HEK293 (cell line): ENCODE data around the gene ZNF565.
A peak's percentile ranks its signal among the peaks of the same experiment; 100 is the strongest.

Source experiments
- KLF16 ChIP-seq: fragments of 450-650 bp; formaldehyde crosslinking; IDR thresholded peaks from 2 replicates; pipeline ENCODE4 v1.5.1; 2017; ENCODE audit warnings: missing biosample characterization, missing genetic modification characterization
- MZF1 ChIP-seq: fragments of 450-650 bp; formaldehyde crosslinking; IDR thresholded peaks from 2 replicates; pipeline ENCODE4 v1.5.1; 2017; ENCODE audit warnings: missing biosample characterization, missing genetic modification characterization, borderline replicate concordance
- OSR2 ChIP-seq: fragments of 450-650 bp; formaldehyde crosslinking; IDR thresholded peaks from 2 replicates; pipeline ENCODE4 v1.5.1; 2016; ENCODE audit warnings: missing biosample characterization, missing genetic modification characterization
- WT1 ChIP-seq: fragments of 450-650 bp; formaldehyde crosslinking; IDR thresholded peaks from 2 replicates; pipeline ENCODE4 v1.5.1; 2016; ENCODE audit warnings: missing biosample characterization, missing genetic modification characterization
- ZBTB17 ChIP-seq: fragments of 450-650 bp; formaldehyde crosslinking; IDR thresholded peaks from 2 replicates; pipeline ENCODE4 v1.5.1; 2016; ENCODE audit warnings: missing biosample characterization, missing genetic modification characterization
- ZBTB49 ChIP-seq: fragments of 450-650 bp; formaldehyde crosslinking; IDR thresholded peaks from 2 replicates; pipeline ENCODE4 v1.5.1; 2016; ENCODE audit warnings: missing biosample characterization, missing genetic modification characterization, low read depth
- ZFP3 ChIP-seq: fragments of 450-650 bp; formaldehyde crosslinking; IDR thresholded peaks from 2 replicates; pipeline ENCODE4 v1.5.1; 2016; ENCODE audit warnings: low read depth, missing biosample characterization, missing genetic modification characterization
- ZNF112 ChIP-seq: fragments of 450-650 bp; formaldehyde crosslinking; IDR thresholded peaks from 2 replicates; pipeline ENCODE4 v1.5.0; 2017; ENCODE audit warnings: missing biosample characterization, missing genetic modification characterization
- ZNF202 ChIP-seq: fragments of 450-650 bp; formaldehyde crosslinking; IDR thresholded peaks from 2 replicates; pipeline ENCODE4 v1.5.1; 2016; ENCODE audit warnings: missing biosample characterization, missing genetic modification characterization, borderline replicate concordance
- ZNF266 ChIP-seq: fragments of 450-650 bp; formaldehyde crosslinking; IDR thresholded peaks from 2 replicates; pipeline ENCODE4 v1.5.1; 2016; ENCODE audit warnings: missing biosample characterization, missing genetic modification characterization, low read depth
- ZNF280C ChIP-seq: fragments of 450-650 bp; formaldehyde crosslinking; IDR thresholded peaks from 2 replicates; pipeline ENCODE4 v1.5.1; 2016; ENCODE audit warnings: missing biosample characterization, missing genetic modification characterization
- ZNF350 ChIP-seq: fragments of 450-650 bp; formaldehyde crosslinking; IDR thresholded peaks from 2 replicates; pipeline ENCODE4 v1.5.0; 2017; ENCODE audit warnings: missing biosample characterization, mild to moderate bottlenecking, missing genetic modification characterization
- ZNF362 ChIP-seq: fragments of 450-650 bp; formaldehyde crosslinking; IDR thresholded peaks from 2 replicates; pipeline ENCODE4 v1.5.1; 2016; ENCODE audit warnings: missing biosample characterization, missing genetic modification characterization
- ZNF423 ChIP-seq: fragments of 450-650 bp; formaldehyde crosslinking; IDR thresholded peaks from 2 replicates; pipeline ENCODE4 v1.5.1; 2016; ENCODE audit warnings: missing biosample characterization, missing genetic modification characterization
- ZNF521 ChIP-seq: fragments of 450-650 bp; formaldehyde crosslinking; IDR thresholded peaks from 2 replicates; pipeline ENCODE4 v1.5.1; 2017; ENCODE audit warnings: missing biosample characterization, mild to moderate bottlenecking, missing genetic modification characterization
- ZNF530 ChIP-seq: fragments of 450-650 bp; formaldehyde crosslinking; IDR thresholded peaks from 2 replicates; pipeline ENCODE4 v1.5.1; 2016; ENCODE audit warnings: low read depth, missing biosample characterization, missing genetic modification characterization
- ZNF549 ChIP-seq: fragments of 450-650 bp; IDR thresholded peaks from 2 replicates; pipeline ENCODE4 v1.5.1; 2018; ENCODE audit warnings: missing biosample characterization, missing genetic modification characterization, mild to moderate bottlenecking, inconsistent platforms, moderate library complexity
- ZNF558 ChIP-seq: fragments of 450-650 bp; formaldehyde crosslinking; IDR thresholded peaks from 2 replicates; pipeline ENCODE4 v1.5.1; 2016; ENCODE audit warnings: missing biosample characterization, missing genetic modification characterization
- ZNF580 ChIP-seq: fragments of 450-650 bp; formaldehyde crosslinking; IDR thresholded peaks from 2 replicates; pipeline ENCODE4 v1.5.1; 2016; ENCODE audit warnings: missing biosample characterization, missing genetic modification characterization
- ZNF624 ChIP-seq: fragments of 450-650 bp; formaldehyde crosslinking; IDR thresholded peaks from 2 replicates; pipeline ENCODE4 v1.5.1; 2017; ENCODE audit warnings: missing biosample characterization, missing genetic modification characterization
- ZNF660 ChIP-seq: fragments of 450-650 bp; IDR thresholded peaks from 2 replicates; pipeline ENCODE4 v1.5.1; 2018; ENCODE audit warnings: missing biosample characterization, mild to moderate bottlenecking, missing genetic modification characterization
- ZNF776 ChIP-seq: fragments of 450-650 bp; formaldehyde crosslinking; IDR thresholded peaks from 2 replicates; pipeline ENCODE4 v1.5.0; 2017; ENCODE audit warnings: missing biosample characterization, missing genetic modification characterization, borderline replicate concordance
- ZNF777 ChIP-seq: fragments of 450-650 bp; formaldehyde crosslinking; IDR thresholded peaks from 2 replicates; pipeline ENCODE4 v1.5.1; 2017; ENCODE audit warnings: missing biosample characterization, missing genetic modification characterization, borderline replicate concordance
- ZNF791 ChIP-seq: fragments of 450-650 bp; formaldehyde crosslinking; IDR thresholded peaks from 2 replicates; pipeline ENCODE4 v1.5.1; 2016; ENCODE audit warnings: missing biosample characterization, missing genetic modification characterization
- TF ChIP-seq, protein P1 (sequence below): fragments of 450-650 bp; formaldehyde crosslinking; IDR thresholded peaks from 2 replicates; pipeline ENCODE4 v1.5.1; 2016; ENCODE audit warnings: missing biosample characterization, missing genetic modification characterization
- TF ChIP-seq, protein P2 (sequence below): fragments of 450-650 bp; formaldehyde crosslinking; IDR thresholded peaks from 2 replicates; pipeline ENCODE4 v1.5.1; 2016; ENCODE audit warnings: missing biosample characterization, missing genetic modification characterization
- TF ChIP-seq, protein P3 (sequence below): fragments of 450-650 bp; formaldehyde crosslinking; IDR thresholded peaks from 2 replicates; pipeline ENCODE4; 2016; ENCODE audit warnings: missing biosample characterization, missing genetic modification characterization

Gene ZNF565

DNA sequence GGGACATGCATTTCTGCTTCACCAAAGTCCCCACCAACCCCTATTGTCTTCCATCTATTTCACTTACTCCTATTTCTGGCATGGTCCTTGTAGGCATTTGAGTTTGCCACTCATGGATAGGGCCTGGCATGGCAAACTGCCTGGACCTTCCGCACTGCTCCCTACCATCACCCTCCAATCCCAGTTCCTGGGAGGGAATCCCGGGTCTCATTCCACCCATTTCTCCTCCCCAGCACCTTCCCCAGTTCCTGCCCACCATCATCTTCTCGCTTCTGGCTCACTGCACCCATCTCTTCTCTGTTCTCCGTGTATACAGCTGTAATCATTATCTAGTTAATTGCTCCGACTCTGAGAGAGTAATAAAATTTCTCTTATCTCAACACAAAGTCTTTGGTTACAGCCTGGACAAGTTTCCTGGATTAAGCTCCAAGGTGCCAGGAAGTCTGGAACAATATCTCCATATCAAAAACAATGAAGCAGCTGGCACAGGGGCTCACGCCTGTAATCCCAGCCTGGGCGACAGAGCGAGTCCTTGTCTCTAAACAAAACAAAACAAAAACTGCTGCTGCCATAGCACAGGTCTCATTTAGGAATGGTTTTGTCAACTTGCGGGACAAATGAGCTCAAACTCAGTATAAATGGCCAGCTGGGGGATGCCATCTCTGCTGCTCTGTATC is 45.2 kb downstream of the ZNF565 start (continued):
- TF ChIP-seq ZNF112 (no peak), ZNF202 (tag by site-specific recombination) (no peak), WT1 (tag by site-specific recombination) (peak; percentile 56; the same call in 1 of the 2 replicates), ZNF266 (no peak), ZBTB17 (tag by site-specific recombination) (peak; percentile 88), ZNF777 (tag by site-specific recombination) (no peak), ZBTB49 (tag by site-specific recombination) (no peak), ZNF660 (tag by site-specific recombination) (no peak), OSR2 (tag by site-specific recombination) (peak; percentile 93), ZFP3 (tag by site-specific recombination) (no peak), ZNF423 (tag by site-specific recombination) (no peak), ZNF558 (tag by site-specific recombination) (no peak), ZNF521 (tag by site-specific recombination) (no peak), ZNF580 (peak; percentile 61; the same call in 1 of the 2 replicates), KLF16 (0 out of 2 replicates have a peak, but pooled peaks have one; percentile 13), ZNF791 (tag by site-specific recombination) (no peak; the same call in 1 of the 2 replicates), ZNF776 (no peak), ZNF280C (tag by site-specific recombination) (no peak), ZNF530 (tag by site-specific recombination) (no peak), ZNF362 (tag by site-specific recombination) (no peak), ZNF549 (tag by site-specific recombination) (no peak), ZNF624 (tag by site-specific recombination) (no peak), ZNF350 (tag by site-specific recombination) (no peak), MZF1 (tag by site-specific recombination) (peak; percentile 91)
- TF ChIP-seq, protein P1, sequence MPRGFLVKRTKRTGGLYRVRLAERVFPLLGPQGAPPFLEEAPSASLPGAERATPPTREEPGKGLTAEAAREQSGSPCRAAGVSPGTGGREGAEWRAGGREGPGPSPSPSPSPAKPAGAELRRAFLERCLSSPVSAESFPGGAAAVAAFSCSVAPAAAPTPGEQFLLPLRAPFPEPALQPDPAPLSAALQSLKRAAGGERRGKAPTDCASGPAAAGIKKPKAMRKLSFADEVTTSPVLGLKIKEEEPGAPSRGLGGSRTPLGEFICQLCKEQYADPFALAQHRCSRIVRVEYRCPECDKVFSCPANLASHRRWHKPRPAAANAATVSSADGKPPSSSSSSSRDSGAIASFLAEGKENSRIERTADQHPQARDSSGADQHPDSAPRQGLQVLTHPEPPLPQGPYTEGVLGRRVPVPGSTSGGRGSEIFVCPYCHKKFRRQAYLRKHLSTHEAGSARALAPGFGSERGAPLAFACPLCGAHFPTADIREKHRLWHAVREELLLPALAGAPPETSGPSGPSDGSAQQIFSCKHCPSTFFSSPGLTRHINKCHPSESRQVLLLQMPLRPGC (tag by site-specific recombination) = peak; percentile 70
- TF ChIP-seq, protein P2, sequence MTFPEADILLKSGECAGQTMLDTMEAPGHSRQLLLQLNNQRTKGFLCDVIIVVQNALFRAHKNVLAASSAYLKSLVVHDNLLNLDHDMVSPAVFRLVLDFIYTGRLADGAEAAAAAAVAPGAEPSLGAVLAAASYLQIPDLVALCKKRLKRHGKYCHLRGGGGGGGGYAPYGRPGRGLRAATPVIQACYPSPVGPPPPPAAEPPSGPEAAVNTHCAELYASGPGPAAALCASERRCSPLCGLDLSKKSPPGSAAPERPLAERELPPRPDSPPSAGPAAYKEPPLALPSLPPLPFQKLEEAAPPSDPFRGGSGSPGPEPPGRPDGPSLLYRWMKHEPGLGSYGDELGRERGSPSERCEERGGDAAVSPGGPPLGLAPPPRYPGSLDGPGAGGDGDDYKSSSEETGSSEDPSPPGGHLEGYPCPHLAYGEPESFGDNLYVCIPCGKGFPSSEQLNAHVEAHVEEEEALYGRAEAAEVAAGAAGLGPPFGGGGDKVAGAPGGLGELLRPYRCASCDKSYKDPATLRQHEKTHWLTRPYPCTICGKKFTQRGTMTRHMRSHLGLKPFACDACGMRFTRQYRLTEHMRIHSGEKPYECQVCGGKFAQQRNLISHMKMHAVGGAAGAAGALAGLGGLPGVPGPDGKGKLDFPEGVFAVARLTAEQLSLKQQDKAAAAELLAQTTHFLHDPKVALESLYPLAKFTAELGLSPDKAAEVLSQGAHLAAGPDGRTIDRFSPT (tag by site-specific recombination) = peak; percentile 98
- TF ChIP-seq, protein P3, sequence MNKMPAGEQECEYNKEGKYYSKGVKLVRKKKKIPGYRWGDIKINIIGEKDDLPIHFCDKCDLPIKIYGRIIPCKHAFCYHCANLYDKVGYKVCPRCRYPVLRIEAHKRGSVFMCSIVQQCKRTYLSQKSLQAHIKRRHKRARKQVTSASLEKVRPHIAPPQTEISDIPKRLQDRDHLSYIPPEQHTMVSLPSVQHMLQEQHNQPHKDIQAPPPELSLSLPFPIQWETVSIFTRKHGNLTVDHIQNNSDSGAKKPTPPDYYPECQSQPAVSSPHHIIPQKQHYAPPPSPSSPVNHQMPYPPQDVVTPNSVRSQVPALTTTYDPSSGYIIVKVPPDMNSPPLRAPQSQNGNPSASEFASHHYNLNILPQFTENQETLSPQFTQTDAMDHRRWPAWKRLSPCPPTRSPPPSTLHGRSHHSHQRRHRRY = no peak
